HG03045 (cell line): ENCODE data around the gene KCP.
"Not testable (repeated sequence)": the region's sequence is repeated elsewhere in the genome, so short reads cannot be mapped to it uniquely, and the experiment has no call there.

Source experiments
- ATAC-seq: cut with Tn5 transposase; IDR thresholded peaks from one replicate; pipeline ENCODE4 v1.9.1; 2021; ENCODE audit warnings: mild to moderate bottlenecking, moderate library complexity; ENCODE audit not compliant: unreplicated experiment

The KCP gene

GRCh38 chr7:128910569-128910945 is at the start of gene KCP:
KCP (minus strand) TSS chr7:128910709; CDS start chr7:128910676, 33 bp downstream.
- no peak for ATAC-seq

DNA sequence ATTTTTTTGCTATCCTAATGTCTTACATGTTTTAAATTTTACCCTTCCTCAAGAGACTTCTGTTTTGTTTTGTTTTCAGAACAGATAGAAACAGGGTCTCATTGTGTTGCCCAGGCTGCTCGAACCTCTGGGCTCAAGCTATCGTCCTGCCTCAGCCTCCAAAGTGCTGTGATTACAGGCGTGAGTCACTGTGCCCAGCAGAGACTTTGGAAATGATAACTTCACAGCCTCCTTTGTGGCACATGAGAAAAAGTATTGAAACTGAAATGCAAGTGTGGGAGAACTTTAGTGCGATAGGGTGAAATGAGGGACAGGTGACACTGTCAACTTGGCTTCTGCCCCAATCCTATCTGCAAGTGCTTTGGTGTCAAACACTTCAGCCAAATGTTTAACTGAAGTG is 48.8 kb upstream of the KCP start:
- ATAC-seq: no peak

GRCh38 chr7:128955981-128956380 is 45.5 kb upstream of the KCP start:
- no peak for ATAC-seq

GRCh38 chr7:128954830-128955802 is 44.6 kb upstream of the KCP start:
- peak; percentile 47 for ATAC-seq

- peak; percentile 19 for ATAC-seq
Observed at GRCh38 chr7:128954150-128954549, 43.6 kb upstream of the KCP start.

DNA sequence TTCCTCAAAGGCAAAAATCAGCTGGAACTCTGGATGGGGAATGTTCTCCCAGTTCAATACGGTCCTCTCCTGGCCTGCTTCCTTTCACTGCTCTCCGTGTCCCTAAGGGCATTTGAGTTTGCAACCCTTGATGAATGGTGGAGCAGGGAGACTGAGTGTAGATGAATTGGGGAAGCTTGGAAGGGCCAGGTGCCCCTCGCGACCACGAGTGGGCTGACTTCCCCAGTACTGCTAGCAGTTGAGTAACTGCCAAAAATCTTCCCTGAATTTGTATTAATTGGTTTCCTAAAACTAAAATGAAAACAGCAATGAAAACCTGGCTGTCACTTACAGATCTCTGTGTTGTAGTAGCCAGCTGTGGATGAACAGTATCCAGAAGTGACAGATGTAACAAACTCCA is 40.8 kb upstream of the KCP start:
- ATAC-seq: no peak

DNA sequence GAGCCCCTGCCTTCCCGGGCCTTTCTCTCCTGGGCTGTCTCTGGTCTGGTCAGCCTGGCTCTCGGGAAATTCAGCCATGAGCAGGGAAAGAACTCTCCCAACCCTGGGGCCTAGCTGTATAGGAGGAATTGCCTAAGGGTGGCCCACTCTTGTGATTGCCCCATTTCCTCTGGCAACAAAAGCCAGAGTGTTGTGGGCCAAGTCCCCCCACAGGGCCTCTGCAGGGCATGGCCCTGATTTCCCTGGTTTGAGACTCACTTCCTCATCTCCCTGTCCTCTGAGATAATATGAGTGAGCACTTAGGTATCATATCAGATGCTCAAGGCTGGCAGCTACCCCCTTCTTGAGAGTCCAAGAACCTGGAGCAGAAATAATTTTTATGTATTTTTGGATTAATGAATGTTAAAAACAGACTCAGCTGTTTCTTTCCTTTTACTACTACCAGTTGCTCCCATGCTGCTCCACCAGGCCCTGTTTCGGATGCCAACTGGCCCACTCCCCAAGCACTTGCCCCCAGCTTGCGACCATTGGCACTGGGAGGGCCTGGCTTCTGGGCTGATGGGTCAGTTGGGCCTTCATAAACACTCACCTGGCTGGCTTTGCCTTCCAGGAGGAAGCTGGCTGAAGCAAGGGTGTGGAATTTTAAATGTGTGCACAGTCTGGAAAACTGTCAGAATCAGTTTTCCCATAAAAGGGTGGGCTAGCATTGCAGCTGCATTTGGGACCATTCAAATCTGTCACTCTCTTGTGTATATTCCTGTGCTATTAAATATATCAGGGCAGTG is 38.7 kb upstream of the KCP start:
- ATAC-seq: no peak

DNA sequence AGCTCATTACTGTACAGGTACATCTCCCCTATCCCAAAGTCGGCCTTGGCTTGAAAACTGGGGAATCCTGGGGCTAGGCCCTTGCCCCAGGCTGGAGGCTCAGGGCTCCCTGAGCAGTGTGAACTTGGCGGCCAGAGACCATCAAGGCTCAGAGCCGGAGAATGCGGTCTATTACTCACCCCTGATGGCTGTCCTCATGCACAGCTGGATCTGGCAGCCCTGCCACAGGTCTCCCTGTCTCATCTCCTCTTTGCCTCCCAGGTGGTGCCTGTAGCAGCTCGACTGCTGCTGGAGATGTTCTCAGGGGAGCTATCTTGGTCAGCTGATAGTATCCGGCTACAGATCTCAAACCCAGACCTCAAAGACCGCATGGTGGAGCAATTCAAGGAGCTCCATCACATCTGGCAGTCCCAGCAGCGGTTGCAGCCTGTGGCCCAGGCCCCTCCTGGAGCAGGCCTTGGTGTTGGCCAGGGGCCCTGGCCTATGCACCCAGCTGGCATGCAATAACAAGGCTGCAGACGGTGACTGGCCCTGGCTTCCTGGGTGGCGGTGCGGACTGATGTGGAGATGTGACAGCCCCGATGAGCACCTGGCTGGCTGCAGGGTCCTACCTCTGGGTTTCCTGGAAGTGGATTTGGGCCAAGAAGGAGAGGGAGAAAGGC is 37.9 kb upstream of the KCP start:
- no peak for ATAC-seq

- no peak for ATAC-seq
Observed at GRCh38 chr7:128947854-128948253, 37.3 kb upstream of the KCP start.

DNA sequence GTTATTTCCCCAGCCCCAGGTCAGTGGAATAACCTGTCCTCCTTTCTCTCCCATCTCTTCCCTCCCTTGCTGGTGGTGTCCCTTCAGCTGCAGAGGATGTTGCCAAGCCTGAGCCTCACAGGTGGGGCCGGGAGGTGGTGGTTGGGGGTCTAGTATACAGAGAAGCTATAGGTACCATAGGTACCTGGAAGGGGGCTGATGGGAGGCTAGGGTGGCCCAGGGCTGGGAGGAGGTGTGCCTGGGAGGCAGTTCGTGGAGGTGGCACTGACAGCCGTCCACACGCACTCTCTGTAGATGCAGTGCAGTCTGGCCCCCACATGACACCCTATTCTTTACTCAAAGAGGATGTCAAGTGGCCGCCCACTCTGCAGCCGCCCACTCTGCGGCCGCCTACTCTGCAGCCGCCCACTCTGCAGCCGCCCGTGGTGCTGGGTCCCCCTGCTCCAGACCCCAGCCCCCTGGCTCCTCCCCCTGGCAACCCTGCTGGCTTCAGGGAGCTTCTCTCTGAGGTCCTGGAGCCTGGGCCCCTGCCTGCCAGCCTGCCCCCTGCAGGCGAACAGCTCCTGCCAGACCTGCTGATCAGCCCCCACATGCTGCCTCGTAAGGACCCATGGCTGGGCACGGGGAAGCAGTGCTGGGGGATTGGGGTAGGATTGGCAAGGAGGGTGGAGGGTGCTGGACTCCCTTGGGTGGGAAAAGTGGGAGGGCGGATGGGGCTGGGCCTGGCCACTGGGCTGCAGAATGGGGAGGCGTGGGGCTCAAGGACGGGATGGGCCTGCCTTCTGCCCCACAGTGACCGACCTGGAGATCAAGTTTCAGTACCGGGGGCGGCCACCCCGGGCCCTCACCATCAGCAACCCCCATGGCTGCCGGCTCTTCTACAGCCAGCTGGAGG is 36.7 kb upstream of the KCP start:
- no peak for ATAC-seq

DNA sequence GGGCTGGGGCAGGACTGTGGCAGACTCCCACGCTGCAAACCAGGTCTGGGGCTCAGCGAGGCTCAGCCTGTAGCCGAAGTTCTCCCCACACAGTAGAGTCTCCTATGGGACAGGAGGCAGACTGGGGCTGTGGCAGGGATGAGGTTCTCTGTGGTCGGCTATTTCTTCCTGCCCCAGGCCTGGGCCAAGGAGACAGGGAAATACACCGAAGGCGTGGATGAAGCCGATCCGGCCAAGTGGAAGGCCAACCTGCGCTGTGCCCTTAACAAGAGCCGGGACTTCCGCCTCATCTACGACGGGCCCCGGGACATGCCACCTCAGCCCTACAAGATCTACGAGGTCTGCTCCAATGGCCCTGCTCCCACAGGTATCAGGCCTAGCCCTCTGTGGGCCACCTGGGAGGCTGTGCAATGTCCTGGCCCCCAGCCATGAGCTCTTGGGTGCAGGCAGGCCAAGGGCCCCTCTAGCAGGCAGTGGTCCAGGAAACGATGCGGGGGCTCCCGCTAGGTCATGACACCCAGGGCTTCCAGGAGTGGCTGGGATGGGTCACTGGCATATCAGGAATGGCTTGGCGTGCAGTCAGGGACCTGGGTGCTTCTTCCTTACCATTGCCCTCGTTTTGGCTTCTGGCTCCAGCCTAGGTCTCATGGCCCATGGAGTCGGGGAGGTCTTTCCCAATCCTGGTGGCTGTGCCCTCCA is 35.3 kb upstream of the KCP start:
- ATAC-seq: no peak

DNA sequence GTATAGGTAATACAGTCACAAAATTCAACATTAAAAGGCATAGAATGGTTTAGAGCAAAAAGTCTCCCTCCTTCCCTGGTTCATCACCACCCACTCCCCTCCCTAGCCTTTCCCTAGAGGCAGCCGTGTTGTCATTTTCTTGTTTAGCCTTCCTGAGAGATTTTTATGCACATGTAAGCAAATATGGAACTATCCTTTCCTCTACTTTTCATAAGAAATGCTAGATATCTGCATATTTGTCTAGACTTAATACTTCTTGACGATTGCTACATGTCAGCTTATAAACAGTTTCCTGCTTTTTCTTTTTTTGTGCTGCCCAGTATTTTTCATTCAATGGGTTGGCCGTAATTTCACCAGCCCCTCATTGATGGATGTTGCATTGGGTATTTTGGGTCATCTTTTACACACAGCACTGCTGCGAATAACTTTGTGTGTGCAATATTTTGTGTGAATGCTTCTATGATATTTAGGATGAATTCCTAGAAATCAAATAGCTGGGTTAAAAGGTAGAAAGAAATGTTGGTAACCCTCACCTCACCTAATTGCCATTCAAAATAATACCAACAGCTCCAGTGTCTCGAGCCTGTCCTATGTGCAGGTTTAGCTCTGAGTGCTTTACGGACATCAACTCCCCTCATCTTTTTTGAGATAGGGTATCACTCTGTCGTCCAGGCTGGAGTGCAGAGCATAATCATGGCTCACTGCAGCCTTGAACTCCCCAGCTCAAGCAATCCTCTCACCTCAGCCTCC is 34.2 kb upstream of the KCP start:
- ATAC-seq: no peak

- ATAC-seq: not testable (repeated sequence)
Observed at GRCh38 chr7:128943251-128943650, 32.7 kb upstream of the KCP start.

DNA sequence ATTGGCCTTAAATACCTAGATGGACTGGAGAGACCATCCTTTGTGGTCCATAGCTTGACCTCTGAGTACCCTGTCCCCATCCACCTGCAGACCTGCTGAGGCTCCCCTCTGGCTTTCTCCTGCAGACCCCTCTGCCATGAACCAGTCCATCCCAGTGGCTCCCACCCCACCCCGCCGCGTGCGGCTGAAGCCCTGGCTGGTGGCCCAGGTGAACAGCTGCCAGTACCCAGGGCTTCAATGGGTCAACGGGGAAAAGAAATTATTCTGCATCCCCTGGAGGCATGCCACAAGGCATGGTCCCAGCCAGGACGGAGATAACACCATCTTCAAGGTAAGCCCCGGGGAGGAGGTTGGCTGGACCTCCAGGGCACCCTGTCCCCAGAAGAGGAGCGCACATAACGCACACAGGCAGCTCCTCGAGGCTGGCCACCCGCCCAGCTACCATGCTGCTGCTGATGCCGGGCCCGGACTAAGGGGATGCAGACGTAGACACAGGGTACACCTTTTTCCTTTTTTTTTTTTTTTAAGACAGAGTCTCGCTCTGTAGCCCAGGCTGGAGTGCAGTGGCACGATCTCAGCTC is 31.5 kb upstream of the KCP start:
- ATAC-seq: no peak

- ATAC-seq: no peak
Observed at GRCh38 chr7:128941323-128941890, 30.9 kb upstream of the KCP start.

DNA sequence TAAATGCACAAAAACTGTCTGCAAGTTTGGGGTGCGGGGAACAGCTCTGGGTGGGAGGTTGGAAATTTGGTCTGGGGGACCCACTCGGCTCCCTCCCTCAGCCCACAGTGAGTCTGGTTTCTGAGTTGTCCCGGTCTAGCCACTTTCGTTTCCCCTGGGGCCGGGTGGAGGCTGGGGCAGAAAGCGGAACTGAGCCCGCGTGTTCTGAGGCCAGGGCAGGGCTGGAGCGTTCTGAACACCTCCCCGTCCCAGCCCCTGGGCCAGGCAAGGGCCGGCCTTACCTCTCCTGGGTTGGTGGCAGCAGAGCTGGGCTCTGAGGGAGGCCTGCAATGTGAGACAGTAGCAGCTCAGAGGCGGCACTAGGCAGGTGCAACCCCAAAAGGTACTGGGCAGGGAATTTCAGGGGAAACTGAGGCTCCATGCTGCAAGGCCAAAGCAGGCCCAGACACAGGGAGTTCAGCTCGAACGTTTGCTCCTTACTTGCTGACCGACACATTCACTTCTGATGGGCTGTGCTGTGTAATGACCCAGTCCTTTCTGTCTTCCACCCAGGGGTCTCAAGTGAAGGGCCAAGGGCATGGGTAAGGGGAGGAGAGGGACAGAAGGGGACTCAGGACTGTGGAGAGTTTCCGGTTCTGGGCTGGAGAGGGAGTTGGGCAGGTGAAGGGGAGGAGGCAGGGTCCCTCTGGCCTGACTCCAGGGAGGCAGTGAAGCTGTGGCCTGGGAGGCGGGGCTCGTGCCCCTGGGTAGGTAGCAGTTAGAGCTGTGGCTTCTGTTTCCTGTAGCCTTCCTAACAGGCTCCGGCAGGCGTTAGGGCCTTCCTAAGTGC is 30.2 kb upstream of the KCP start:
- peak; percentile 52 for ATAC-seq

DNA sequence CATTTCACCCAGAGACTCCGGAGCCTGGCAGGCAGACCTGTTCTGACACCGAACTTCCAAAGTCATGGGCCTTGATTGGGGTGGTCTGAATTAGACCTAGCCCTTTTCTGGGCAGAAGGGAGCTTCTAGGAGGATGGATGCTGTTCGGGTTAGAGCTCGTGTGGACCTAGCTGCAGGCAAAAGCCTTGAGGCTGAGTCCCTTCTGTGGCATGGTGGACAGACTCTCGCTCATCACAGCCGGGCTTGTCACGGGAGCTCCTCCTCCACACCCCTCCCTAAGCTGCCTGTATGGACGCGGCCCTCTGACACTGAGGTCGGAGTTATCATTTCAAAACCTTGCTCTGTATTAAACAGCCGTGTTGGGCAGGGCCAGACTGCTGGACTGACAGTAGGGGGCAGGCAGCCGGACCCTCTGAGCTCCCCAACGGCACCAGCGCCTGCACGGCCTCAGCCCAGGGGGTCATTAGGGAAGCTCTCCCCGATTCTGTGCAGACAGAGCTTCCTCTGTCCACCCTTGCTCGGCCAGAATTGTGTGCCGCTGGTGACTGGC is 29.4 kb upstream of the KCP start:
- peak; percentile 21 for ATAC-seq
